Mammary microvascular endothelial cell (primary cell): ENCODE results near the gene AGRN. TPM values are rescaled to one million over a fixed set of nuclear protein-coding genes. Genes with fewer than 3 reads are reported as not detected.

Source experiments
- total RNA-seq: library from RNA; depleted of rRNA; stranded (reverse); fragments of >200 nt; gene quantifications from 2 replicates; pipeline ENCODE4 v1.2.3, GENCODE V29; 2015

AGRN gene
- 107 and 115 TPM in 2 replicates for total RNA-seq

DNA sequence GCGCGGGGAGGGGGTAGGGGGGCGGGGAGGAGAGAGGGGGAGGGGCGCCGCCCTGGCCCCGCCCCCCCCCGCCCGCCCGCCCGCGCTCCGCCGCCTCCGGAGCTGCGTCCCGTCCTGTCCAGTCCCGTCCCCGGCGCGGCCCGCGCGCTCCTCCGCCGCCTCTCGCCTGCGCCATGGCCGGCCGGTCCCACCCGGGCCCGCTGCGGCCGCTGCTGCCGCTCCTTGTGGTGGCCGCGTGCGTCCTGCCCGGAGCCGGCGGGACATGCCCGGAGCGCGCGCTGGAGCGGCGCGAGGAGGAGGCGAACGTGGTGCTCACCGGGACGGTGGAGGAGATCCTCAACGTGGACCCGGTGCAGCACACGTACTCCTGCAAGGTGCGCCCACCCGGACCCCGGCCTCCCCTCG, at the start of gene AGRN:
TSS of gene AGRN (plus strand) at position 121 of the 405 bp plus-strand sequence. CDS start at position 174, 53 bp downstream.

DNA sequence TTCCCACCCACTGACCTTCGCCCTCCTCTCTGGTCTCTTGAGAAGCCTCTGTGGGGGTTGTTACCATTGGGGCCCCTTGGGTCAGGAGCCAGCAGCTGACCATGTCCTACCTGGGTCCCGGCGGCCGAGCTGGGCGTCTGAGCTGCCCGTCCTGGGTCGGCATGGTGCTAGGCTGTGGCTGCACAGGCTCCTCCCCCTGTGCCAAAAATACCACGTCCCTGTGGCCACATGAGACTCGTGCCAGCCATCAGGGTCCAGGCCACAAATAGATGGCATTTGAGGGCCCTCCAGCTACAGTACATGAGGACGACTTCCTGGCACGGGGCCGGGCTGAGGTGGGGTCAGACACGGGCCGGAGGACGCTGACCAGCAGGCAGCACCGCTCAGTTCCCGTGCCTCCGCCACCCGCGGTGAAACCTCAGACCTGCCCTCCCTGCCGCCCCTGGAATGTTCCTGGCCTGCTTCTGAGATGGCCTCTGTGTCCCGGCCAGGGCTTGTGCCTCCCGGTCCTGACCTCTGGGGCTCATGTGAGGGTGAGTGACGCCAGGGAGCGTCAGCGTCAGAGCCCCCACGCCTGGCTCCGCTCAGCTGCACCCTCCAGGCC, 37.9 kb upstream of the AGRN start, which contains the start of gene PERM1:
TSS of gene PERM1 (minus strand) at position 139 of the 604 bp plus-strand sequence. CDS start 1,064 bp downstream, outside the sequence.

DNA sequence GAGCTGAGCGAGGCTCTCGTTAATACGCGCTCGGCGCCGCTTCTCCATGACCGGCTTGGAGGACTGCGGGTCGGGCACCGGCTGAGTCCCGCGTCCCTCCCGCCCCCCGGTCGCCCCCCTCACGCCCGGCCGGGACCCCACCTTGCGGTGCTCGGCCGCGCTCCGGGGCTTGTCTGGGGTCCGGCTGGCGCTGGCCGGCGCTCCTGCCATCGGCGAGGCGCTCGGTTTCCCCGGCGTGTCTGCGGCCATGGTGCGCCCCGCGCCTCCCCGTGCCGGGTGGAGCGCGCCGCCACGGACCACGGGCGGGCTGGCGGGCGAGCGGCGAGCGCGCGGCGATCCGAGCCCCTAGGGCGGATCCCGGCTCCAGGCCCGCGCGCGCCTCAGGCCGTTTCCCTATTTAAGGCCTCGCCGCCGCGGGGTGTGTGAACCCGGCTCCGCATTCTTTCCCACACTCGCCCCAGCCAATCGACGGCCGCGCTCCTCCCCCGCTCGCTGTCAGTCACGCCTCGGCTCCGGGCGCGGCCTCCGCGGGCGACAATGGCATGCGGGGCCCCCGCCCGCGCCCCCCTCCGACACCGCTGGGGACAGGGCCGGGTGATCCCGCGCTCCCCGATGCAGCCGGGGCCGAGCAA, 20.1 kb upstream of the AGRN start, which contains the start of gene HES4:
TSS of gene HES4 (minus strand) at position 373 of the 632 bp plus-strand sequence. CDS start at position 249, 124 bp downstream.

DNA sequence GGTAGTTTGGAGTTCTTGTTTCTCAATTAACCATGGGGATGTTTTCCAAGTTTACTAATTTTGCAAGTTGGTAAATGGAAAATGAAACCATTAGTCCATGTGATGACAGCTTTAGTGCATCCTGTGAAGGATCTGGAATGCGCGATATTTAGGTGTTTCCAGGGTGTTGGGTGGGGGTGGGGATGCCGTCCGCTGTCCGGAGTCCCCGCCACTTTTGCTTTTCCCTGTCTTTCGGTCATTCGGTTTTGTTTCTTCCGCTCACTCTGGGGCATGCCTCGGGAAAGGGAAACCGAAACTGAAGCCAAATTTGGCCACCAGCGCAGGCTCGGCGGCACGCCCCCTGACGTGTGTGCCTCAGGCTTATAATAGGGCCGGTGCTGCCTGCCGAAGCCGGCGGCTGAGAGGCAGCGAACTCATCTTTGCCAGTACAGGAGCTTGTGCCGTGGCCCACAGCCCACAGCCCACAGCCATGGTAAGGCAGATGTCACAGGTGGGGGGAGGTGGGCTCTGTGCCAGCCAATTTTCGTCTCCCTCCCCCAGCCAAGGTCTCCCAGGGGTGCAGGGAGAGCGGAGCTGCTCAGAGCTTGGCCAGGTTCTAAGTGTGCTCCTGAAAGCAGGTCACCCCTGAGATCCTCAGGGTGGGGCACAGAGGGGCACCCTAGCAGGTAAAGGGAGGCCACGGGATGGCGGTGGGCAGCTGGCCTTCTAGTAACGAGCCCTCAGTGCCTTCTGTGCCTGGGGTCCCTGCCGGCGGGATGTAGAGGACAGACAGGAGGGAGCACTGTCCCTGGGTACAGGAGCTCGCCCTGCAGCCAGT, 6.6 kb upstream of the AGRN start, which contains the start of gene ISG15:
TSS of gene ISG15 (plus strand) at position 393 of the 817 bp plus-strand sequence. CDS start at position 470, 77 bp downstream.

DNA sequence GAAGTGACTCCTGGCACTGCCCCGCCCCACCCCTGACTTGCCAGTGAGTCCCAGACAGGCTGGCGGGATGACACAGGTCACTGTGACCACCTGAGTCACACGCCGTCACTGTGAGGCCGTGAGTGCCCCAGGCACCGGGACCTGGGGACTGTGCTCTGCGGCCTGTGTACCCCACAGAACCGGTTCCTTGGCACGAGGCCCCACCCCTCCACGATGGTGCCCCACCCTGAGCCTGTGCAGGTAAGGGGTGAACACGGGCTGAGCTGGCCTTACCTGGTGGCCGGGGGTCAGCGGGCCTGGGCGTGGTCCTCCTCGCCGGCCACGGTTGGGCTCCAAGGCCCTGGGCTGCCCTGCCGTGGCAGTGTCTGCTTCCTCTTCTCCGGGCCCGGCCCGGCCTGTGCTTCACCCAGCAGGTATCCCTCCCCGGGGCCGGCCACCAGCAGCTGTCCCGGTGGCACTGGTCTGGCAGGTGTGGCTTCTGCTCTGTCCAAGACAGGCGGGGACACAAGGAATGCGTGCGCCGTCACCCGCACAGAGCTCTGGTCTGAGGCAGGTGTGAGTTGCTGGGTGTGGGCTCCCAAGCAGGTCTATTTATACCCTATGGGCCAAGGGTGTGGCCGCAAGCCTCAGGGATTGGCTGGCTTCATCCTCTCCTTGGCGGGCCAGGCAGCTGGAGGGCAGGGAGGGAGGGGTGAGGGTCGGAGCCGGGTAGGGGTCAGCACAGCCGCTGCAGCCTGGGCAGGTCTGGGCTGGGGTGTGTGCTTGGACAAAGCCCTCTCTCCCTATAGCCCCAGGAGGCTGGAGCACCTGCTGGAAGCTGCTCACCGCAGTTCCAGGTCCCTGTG, 54.0 kb downstream of the AGRN start, which contains the start of gene RNF223:
TSS of gene RNF223 (minus strand) at position 564 of the 845 bp plus-strand sequence. CDS start 1,740 bp downstream, outside the sequence.

Other genes starting within 250 kb of the AGRN start
- 0.20 TPM in 1 of 2 replicates, not detected in the other for gene SAMD11, start 96.2 kb upstream of the AGRN start, total RNA-seq
- 76.7 and 99.4 TPM in 2 replicates for gene NOC2L, start 60.9 kb upstream of the AGRN start, total RNA-seq
- 3.8 and 4.2 TPM in 2 replicates for gene KLHL17, start 59.5 kb upstream of the AGRN start, total RNA-seq
- 0.80 and 1.3 TPM in 2 replicates for gene PLEKHN1, start 53.6 kb upstream of the AGRN start, total RNA-seq
- not detected in 2 replicates for gene PERM1, start 38.0 kb upstream of the AGRN start, total RNA-seq
- gene HES4, start 20.0 kb upstream of the AGRN start, total RNA-seq = 12.7 and 14.3 TPM in 2 replicates
- gene ISG15, start 6.6 kb upstream of the AGRN start, total RNA-seq = 865 and 904 TPM in 2 replicates
- gene RNF223, start 54.2 kb downstream of the AGRN start, total RNA-seq = not detected in 2 replicates
- gene C1orf159, start 96.0 kb downstream of the AGRN start, total RNA-seq = 14.0 and 15.6 TPM in 2 replicates
- gene TTLL10, start 153.8 kb downstream of the AGRN start, total RNA-seq = not detected in 2 replicates
- not detected in 2 replicates for gene TNFRSF18, start 186.5 kb downstream of the AGRN start, total RNA-seq
- gene TNFRSF4, start 194.0 kb downstream of the AGRN start, total RNA-seq = 1.4 and 2.0 TPM in 2 replicates
- gene SDF4, start 211.9 kb downstream of the AGRN start, total RNA-seq = 205 and 217 TPM in 2 replicates
- gene B3GALT6, start 212.1 kb downstream of the AGRN start, total RNA-seq = 27.9 and 30.2 TPM in 2 replicates
- gene C1QTNF12, start 226.6 kb downstream of the AGRN start, total RNA-seq = 0.25 and 0.27 TPM in 2 replicates